ENCODE data around the gene LHFPL3.

The LHFPL3 gene

GRCh38 chr7:104846731-104847130 is 518.3 kb downstream of the LHFPL3 start:
- DNase-seq (ENCODE audit: low read depth) = no peak

DNA sequence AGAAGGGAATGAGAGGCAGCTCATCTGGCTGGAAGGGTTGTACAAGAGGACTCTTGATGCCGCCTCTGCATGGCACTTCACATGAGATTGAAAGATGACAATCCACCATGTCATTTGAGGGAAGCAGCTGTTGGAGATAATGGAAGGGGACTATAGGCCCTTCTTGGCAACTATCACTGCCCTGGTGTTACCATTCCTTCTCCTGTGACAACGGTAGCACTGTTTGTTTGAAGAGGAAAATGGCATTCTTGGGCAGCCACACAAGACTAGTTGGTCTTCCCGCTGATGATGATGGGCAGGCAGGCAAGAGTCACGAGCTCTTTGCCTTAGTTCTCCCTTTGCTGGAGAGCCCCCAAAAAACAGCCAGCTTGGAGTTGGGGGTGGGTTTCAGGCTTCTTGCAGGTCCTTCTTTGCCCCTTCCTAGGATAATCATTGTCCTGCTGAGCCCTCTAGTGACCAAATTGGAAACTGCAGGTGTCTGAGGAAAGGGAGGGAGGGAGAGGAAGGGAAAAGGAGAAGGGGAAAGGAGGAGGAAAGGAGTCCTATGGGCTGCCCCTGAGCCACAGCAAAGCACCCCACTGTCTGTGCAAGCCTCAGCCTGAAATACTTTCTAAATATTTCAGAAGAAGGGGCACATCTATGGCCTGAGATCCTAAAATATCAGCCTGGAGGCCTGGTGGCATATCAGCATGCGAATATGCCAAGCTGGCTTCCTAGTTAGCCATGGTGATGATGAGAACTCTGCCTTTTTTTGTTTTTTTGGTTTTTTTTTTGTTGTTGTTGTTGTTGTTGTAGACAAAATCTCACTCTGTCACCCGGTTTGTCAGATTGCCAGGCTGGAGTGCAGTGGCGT is 520.0 kb downstream of the LHFPL3 start:
- DNase-seq (ENCODE audit: low read depth) = peak; percentile 17

- DNase-seq (ENCODE audit: low read depth) = no peak
These were observed 522.0 kb downstream of the LHFPL3 start for GRCh38 chr7:104850374-104850773.

GRCh38 chr7:104851268-104851667 is 522.9 kb downstream of the LHFPL3 start:
- DNase-seq (ENCODE audit: low read depth) = no peak

DNA sequence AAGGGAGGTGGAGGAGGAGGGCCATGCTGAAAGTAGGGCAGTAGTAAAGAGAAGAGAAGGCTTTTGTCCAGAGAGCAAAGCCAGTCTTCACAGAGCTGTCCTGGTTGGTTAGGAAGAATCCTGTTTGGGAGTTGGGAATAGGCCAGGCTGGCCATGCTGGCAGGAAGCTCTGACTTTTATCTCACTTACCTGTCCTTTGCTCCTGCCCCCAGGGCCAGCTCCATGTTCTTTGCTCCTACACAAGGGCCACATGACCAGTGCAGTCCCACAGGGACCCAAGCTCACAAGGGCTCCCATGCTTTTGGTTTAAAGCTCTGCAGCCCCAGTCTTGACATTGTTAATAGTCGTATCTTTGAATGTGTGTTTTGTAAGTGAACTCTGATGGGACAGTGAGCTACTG is 524.0 kb downstream of the LHFPL3 start:
- no peak for DNase-seq (ENCODE audit: low read depth)

GRCh38 chr7:104855861-104856260 is 527.5 kb downstream of the LHFPL3 start:
- no peak for DNase-seq (ENCODE audit: low read depth)

DNA sequence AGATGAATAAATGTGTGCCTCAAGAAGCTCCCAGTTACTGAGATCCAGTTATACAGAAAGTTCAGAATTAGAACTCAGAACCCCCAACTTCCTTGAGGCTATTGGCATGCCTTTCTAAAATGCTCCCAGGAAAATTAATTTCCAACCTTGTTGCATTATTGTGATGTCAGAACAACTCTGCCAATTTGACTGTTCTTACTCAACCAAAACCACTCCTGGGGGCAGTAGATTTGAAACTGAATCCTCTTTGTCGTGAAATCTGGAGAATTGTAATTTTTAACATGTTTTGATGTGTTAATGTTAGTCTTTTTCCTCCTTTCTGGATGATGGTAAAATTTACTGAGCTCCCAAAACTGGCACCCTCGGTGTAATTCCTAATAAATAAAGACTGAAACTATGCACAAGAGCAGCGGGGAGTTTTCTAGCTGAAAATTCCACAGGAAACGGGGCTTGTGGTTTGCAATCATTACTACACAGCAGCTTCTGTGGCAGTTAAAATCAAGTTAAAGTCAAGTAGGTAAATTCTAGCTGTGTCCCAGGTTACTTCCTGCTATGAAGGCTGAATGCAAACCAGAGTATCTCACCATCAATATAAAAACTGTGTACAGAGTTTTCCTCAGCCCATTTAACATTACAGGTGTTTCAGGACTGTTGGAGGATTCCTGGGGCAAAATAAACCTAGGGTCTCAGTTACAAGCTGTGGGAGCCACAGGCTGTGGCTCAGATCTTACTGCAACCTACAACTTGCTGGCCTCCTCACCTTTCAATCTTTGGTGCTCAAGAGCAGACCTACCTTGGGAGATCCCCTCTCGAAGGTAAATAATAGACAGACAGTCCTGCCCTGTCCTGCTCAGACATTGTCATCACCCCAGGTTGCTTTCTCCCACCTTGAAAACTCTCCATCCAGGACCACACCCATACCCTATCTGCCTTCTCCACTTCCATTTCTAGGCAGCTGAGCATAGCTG is 529.3 kb downstream of the LHFPL3 start:
- no peak for DNase-seq (ENCODE audit: low read depth)

GRCh38 chr7:104859754-104860426 is 531.5 kb downstream of the LHFPL3 start:
- DNase-seq (ENCODE audit: low read depth) = no peak

GRCh38 chr7:104861729-104862390 is 533.5 kb downstream of the LHFPL3 start:
- no peak for DNase-seq (ENCODE audit: low read depth)

DNA sequence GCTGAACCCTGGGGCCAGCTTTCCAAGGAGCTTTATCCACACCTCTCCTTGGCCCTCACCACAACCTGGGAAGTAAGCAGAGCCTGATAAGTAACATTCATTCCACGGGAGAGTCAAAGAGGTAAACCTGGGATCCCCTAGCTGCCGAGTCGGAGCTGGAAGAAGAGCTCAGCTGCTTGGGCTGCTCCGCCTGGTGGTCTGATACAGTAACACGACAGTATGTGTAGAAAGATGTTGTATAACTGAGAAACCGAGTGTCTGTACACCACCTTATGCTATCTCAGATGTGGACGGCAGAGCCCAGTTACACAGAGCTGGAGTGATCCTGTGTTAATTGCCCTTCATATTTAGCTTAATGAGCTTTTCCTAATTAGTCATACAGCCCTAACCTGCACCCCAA is 534.3 kb downstream of the LHFPL3 start:
- DNase-seq (ENCODE audit: low read depth) = no peak

GRCh38 chr7:104873401-104873800 is 545.0 kb downstream of the LHFPL3 start:
- DNase-seq (ENCODE audit: low read depth) = no peak

GRCh38 chr7:104878577-104878976 is 550.2 kb downstream of the LHFPL3 start:
- no peak for DNase-seq (ENCODE audit: low read depth)

GRCh38 chr7:104883248-104883717 is 554.9 kb downstream of the LHFPL3 start:
- no peak for DNase-seq (ENCODE audit: low read depth)

DNA sequence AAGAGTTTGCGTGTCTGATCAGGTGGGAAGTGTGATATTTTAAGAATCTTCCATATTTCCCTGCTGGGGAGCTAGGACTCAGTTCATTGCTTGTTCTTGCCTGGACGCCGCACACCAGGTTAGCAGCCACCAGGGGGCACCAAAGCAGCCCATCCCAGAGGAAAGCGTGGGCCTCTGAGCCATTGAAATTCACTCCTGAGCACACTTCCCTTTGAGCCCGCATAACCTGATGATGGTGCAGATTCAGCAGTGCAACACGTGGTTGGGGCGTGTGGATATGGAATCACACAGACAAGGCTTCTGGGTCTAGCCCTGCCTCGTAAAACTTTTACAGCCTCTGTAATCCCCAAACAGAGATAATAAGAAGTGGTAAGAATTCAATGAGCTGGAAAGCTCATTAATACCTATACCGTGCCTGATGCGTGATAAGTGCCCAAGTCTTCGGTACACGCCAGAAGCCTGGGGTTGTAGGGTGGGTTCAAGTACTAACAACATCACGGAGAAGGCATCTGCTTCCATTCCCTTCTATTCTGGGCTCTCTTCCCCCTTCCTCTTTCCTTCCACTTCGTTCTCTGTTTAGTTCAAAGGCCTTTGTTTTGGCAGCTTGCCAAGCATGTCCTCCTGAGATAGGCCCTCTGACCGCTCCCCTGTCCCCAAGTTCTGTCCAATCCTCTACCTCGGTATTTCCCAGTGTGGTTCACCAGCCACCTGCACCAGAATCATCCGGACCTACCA is 555.5 kb downstream of the LHFPL3 start:
- DNase-seq (ENCODE audit: low read depth) = peak; percentile 58

- no peak for DNase-seq (ENCODE audit: low read depth)
These were observed 558.2 kb downstream of the LHFPL3 start for GRCh38 chr7:104886651-104887050.

- no peak for DNase-seq (ENCODE audit: low read depth)
These were observed 561.8 kb downstream of the LHFPL3 start for GRCh38 chr7:104890216-104890615.

DNA sequence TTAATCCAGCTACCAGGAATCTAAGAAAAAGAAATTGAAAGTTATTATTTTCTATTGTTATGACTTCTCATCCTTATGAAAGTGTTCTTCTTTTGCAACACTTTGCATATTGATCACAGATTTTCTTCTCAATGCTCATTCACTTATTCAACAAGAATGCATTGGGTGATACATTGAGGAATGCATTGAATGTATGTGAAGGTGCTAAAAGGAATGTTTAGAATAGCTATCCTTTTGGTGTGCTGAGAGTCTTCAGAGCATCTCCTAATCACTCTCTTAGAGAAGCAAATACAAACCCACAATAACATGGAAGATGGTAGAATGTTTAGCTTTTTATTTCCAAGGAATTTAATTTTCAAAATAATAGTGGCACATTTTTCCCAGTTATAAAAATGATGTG is 563.5 kb downstream of the LHFPL3 start:
- DNase-seq (ENCODE audit: low read depth) = no peak

DNA sequence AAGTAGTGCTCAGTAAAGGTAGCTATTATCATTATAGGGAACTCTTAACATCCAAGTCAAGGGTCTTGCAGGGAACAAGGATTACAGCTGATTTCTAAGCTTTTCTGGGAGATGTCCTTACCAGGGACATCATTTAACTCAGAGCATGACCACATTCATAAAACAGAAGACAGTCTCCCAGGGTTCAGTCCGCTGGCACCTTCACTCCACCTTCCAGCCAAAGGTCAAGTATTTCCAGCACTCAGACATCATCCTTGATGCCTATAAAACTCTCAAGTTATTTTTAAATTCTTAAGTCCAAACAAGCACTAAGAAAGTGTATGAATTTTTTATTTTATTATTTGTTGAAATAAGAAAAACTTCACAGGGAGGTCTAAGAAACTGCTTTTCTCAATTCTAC is 565.9 kb downstream of the LHFPL3 start:
- no peak for DNase-seq (ENCODE audit: low read depth)

DNA sequence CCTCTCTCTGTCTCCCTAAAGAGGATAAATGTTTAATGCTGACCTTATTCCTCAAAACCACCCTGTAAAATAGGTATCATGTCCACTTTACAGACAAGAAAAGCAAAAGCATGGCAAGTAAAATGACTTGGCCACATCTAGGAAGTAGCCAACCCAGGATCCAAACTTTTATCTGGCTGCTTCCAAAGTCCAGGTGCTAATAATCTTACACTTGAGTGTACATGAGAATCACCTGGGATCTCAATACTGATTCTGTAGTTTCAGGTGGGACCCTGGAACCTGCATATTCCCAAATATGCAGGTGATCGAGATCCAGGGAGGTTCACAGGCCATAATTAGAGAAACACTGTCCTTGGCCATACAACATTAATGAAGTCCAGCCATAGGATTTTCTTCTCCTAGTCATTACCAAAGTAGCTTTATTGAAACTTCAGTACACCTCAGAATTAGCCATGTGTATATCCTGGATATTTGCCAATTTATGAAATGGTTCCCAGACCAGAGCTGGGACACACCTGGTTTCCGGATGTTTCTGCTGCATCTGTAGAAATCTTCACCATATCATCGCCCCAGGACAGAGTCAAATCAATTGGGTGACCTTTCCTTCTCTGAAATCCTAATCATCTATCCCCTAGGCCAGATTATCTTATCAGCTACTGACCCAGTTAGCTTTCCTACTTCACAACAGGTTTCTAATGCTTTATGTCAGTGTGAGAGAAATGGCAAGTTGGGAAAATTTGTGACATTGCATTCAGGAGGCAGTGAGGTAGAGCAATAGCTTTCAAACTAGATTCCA is 566.5 kb downstream of the LHFPL3 start:
- no peak for DNase-seq (ENCODE audit: low read depth)
